Neural cell (in vitro differentiated cells): ENCODE results near the gene GALNT2. TPM values are rescaled to one million over a fixed set of nuclear protein-coding genes. Genes with fewer than 3 reads are reported as not detected.

Experiments
- H2AFZ ChIP-seq: fragments of 200-600, 300-800 bp; sonication (generic), shearing (Covaris generic); 2 replicates; pipeline ENCODE4 v1.6.0; 2014; ENCODE audit warnings: low read depth, mild to moderate bottlenecking, antibody characterized with exemption, low read length, moderate library complexity
- H3F3A ChIP-seq: fragments of 200-600 bp; shearing (Covaris generic); 2 replicates; pipeline ENCODE4 v1.6.1; 2016; ENCODE audit warnings: mild to moderate bottlenecking, moderate library complexity, mixed read lengths, antibody characterized with exemption, low read length; ENCODE audit not compliant: insufficient read depth, poor library complexity, severe bottlenecking
- H3K27ac ChIP-seq: fragments of 200-600, 300-800 bp; sonication (generic), shearing (Covaris generic); 2 replicates; pipeline ENCODE4 v1.5.1; 2014; ENCODE audit warnings: mild to moderate bottlenecking, low read length, moderate library complexity
- H3K27me3 ChIP-seq: fragments of 300-800, 200-600 bp; sonication (generic), shearing (Covaris generic); 2 replicates; pipeline ENCODE4 v1.6.0; 2014; ENCODE audit warnings: mild to moderate bottlenecking, low read depth, low read length, moderate library complexity; ENCODE audit not compliant: insufficient read depth
- H3K36me3 ChIP-seq: fragments of 300-800, 200-600 bp; sonication (generic), shearing (Covaris generic); 2 replicates; pipeline ENCODE4 v1.5.1; 2014; ENCODE audit warnings: mild to moderate bottlenecking, antibody characterized with exemption, low read length, moderate library complexity; ENCODE audit not compliant: insufficient read depth
- H3K4me2 ChIP-seq: fragments of 300-800, 200-600 bp; sonication (generic), shearing (Covaris generic); 2 replicates; pipeline ENCODE4 v1.6.0; 2014; ENCODE audit warnings: mild to moderate bottlenecking, low read length
- H3K4me3 ChIP-seq: fragments of 300-800, 200-600 bp; sonication (generic), shearing (Covaris generic); 2 replicates; pipeline ENCODE4 v1.5.1; 2014; ENCODE audit warnings: mild to moderate bottlenecking, low read length, moderate library complexity
- H3K79me2 ChIP-seq: fragments of 200-600 bp; shearing (Covaris generic); replicated peaks from 2 replicates; pipeline ENCODE4 v1.6.0; 2014; ENCODE audit warnings: mild to moderate bottlenecking, low read length, moderate library complexity; ENCODE audit not compliant: insufficient read depth
- H3K9ac ChIP-seq: fragments of 300-800, 200-600 bp; sonication (generic), shearing (Covaris generic); 2 replicates; pipeline ENCODE4 v1.6.1; 2016; ENCODE audit warnings: mild to moderate bottlenecking, low read length, mixed read lengths
- H3K9me2 ChIP-seq: fragments of 200-600 bp; shearing (Covaris generic); 2 replicates; pipeline ENCODE4 v1.6.1; 2016; ENCODE audit warnings: mild to moderate bottlenecking, low read length, mixed read lengths; ENCODE audit not compliant: insufficient read depth
- H3K9me3 ChIP-seq: fragments of 200-600, 300-800 bp; sonication (generic), shearing (Covaris generic); 2 replicates; pipeline ENCODE4 v1.6.1; 2016; ENCODE audit warnings: mild to moderate bottlenecking, mixed run types, low read length, moderate library complexity, mixed read lengths
- H4K20me1 ChIP-seq: fragments of 200-600 bp; shearing (Covaris generic); 2 replicates; pipeline ENCODE4 v1.6.1; 2016; ENCODE audit warnings: mild to moderate bottlenecking, mixed run types; ENCODE audit not compliant: insufficient read depth
- EZH2 ChIP-seq: fragments of 200-600, 300-800 bp; shearing (Covaris generic), sonication (generic); IDR thresholded peaks from 2 replicates; pipeline ENCODE4 v1.6.1; 2014; ENCODE audit warnings: antibody characterized with exemption, low read length, borderline replicate concordance, mild to moderate bottlenecking; ENCODE audit not compliant: insufficient read depth, poor library complexity, severe bottlenecking
- MXI1 ChIP-seq: fragments of 450-650 bp; conservative IDR thresholded peaks from 2 replicates; pipeline ENCODE4 v1.6.1; 2014; ENCODE audit warnings: antibody characterized with exemption, mild to moderate bottlenecking; ENCODE audit not compliant: poor library complexity, severe bottlenecking
- RAD21 ChIP-seq: fragments of 450-650 bp; conservative IDR thresholded peaks from 2 replicates; pipeline ENCODE4 v1.6.1; 2014; ENCODE audit warnings: antibody characterized with exemption, mild to moderate bottlenecking, moderate library complexity
- SMC3 ChIP-seq: fragments of 450-650 bp; conservative IDR thresholded peaks from 2 replicates; pipeline ENCODE4 v1.6.1; 2014; ENCODE audit warnings: antibody characterized with exemption, mild to moderate bottlenecking, moderate library complexity; ENCODE audit not compliant: poor library complexity
- TAF1 ChIP-seq: IDR thresholded peaks from 2 replicates; pipeline ENCODE4 v1.6.1; 2012; ENCODE audit warnings: low read depth
- polyA plus RNA-seq: library from polyadenylated mRNA; depleted of rRNA; stranded (reverse); fragments of >200 nt; gene quantifications from 2 replicates; pipeline ENCODE4 v1.2.3, GENCODE V29; 2014
- TF ChIP-seq, protein P1 (sequence below): fragments of 450-650 bp; IDR thresholded peaks from 2 replicates; pipeline ENCODE4 v1.5.1; 2014; ENCODE audit warnings: antibody characterized with exemption, mild to moderate bottlenecking, moderate library complexity; ENCODE audit not compliant: poor library complexity, severe bottlenecking

The GALNT2 gene
- polyA plus RNA-seq, 1 donor from 2014 or later, result 38.8 TPM

GRCh38 chr1:230120921-230121381, 53.9 kb downstream of the GALNT2 start:
- no peaks in the 10 kb centered on the region for H3K36me3 ChIP-seq
- no peaks in the 10 kb centered on the region for H3F3A ChIP-seq
- no peak overlapping the region for H3K4me2 ChIP-seq
- no peaks in the 10 kb centered on the region for H3K27me3 ChIP-seq
- peaks cover 28% of the 10 kb centered on the region for H3K79me2 ChIP-seq
- no peak for TF ChIP-seq RAD21
- TF ChIP-seq, protein P1, sequence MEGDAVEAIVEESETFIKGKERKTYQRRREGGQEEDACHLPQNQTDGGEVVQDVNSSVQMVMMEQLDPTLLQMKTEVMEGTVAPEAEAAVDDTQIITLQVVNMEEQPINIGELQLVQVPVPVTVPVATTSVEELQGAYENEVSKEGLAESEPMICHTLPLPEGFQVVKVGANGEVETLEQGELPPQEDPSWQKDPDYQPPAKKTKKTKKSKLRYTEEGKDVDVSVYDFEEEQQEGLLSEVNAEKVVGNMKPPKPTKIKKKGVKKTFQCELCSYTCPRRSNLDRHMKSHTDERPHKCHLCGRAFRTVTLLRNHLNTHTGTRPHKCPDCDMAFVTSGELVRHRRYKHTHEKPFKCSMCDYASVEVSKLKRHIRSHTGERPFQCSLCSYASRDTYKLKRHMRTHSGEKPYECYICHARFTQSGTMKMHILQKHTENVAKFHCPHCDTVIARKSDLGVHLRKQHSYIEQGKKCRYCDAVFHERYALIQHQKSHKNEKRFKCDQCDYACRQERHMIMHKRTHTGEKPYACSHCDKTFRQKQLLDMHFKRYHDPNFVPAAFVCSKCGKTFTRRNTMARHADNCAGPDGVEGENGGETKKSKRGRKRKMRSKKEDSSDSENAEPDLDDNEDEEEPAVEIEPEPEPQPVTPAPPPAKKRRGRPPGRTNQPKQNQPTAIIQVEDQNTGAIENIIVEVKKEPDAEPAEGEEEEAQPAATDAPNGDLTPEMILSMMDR, result no peak
- H4K20me1 ChIP-seq, result no peaks in the 10 kb centered on the region
- H3K9me2 ChIP-seq, result no peaks in the 10 kb centered on the region
- H2AFZ ChIP-seq, result no peak overlapping the region
- H3K27ac ChIP-seq, result no peak overlapping the region
- no peak overlapping the region for H3K9ac ChIP-seq
- H3K9me3 ChIP-seq, result no peaks in the 10 kb centered on the region
- no peak overlapping the region for H3K4me3 ChIP-seq

DNA sequence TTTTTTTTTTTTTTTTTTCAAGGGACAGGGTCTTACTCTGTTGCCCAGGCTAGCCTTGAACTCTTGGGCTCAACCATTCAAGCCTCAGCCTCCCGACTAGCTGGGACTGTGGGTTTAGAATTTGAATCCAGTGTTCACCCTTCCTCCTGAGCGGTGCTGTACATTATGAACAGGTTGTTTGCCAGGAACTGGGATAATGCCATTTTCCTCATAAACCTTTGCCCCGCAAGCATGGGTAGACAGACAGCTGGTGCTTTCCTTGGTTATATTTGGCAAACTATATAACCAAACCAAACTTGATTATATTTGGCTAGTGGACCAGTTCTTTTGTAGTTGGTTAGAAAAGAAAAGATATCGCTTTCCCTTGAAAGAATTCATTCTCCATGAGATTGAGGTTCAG, 54.9 kb downstream of the GALNT2 start:
- H3K36me3 ChIP-seq, result no peaks in the 10 kb centered on the region
- H3K9me3 ChIP-seq, result no peaks in the 10 kb centered on the region
- no peaks in the 10 kb centered on the region for H3F3A ChIP-seq
- peaks cover 28% of the 10 kb centered on the region for H3K79me2 ChIP-seq
- H3K4me3 ChIP-seq, result no peak overlapping the region
- H2AFZ ChIP-seq, result no peak overlapping the region
- TF ChIP-seq, protein P1, result no peak
- TF ChIP-seq SMC3, result no peak
- TF ChIP-seq RAD21, result no peak
- no peaks in the 10 kb centered on the region for H3K27me3 ChIP-seq
- no peak overlapping the region for H3K27ac ChIP-seq
- H4K20me1 ChIP-seq, result no peaks in the 10 kb centered on the region
- no peak overlapping the region for H3K4me2 ChIP-seq
- no peak overlapping the region for H3K9ac ChIP-seq
- H3K9me2 ChIP-seq, result no peaks in the 10 kb centered on the region

DNA sequence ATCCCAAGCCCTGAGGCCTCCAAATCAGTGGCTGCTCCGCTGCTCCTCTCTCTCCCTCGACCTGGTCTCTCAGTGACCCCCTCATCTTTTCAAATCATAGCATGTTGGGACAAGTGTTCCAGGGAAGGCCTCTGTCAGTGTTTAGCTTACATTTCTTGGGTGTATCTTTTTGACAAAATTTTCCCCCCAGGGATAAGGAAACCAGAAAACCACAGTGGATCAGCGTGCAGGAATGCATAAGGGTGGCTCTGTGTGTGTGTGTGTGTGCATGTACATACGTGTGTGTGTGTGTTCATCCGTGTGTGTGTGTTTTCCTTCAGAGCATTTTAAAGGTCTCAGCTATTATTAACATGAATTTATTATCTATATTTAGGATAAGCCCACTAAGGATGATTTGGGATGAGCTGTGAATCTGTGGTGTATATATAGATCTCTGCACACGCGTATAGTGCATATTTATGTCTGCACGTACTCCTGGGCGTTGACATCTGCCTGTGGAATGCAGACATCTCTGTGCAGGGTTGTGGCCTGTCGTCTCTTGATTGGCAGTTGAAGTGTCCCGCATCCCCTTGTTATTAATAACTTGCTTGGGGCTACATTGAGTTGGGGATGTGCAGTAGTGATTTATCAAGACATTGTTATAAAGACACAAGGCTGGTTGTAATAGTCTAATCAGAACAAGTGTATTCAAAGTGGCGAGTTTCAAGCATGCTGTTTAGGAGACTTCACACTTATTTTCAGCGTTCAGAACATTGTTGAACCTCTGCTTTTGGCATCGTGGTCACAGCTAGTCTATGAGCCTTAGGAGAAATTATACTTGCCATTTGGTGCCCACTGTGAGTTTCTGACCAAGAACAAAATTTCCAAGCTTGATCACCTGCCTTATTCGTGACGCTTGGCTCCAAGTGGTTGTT, 55.6 kb downstream of the GALNT2 start:
- no peaks in the 10 kb centered on the region for H3F3A ChIP-seq
- H3K36me3 ChIP-seq, result no peaks in the 10 kb centered on the region
- TF ChIP-seq MXI1 (no peak), SMC3 (no peak), EZH2 (no peak), TAF1 (no peak), RAD21 (no peak)
- no peak overlapping the region for H3K27ac ChIP-seq
- H3K27me3 ChIP-seq, result no peaks in the 10 kb centered on the region
- no peak overlapping the region for H2AFZ ChIP-seq
- H3K9ac ChIP-seq, result no peak overlapping the region
- peaks cover 28% of the 10 kb centered on the region for H3K79me2 ChIP-seq
- no peaks in the 10 kb centered on the region for H4K20me1 ChIP-seq
- H3K9me2 ChIP-seq, result no peaks in the 10 kb centered on the region
- no peak overlapping the region for H3K4me3 ChIP-seq
- no peaks in the 10 kb centered on the region for H3K9me3 ChIP-seq
- no peak overlapping the region for H3K4me2 ChIP-seq
